PFSK-1 (cell line): ENCODE results near the gene XPR1.

Experiments
- REST ChIP-seq, 2 experiments: IDR thresholded peaks; 2 replicates each; pipeline versions ENCODE4 v1.6.1 to v1.8.0; 2011 to 2012; ENCODE audit warnings: low read depth in 2 of 2, low read length in 2 of 2, control low read depth in 1 of 2, inconsistent platforms in 1 of 2, mild to moderate bottlenecking in 1 of 2, moderate library complexity in 1 of 2; ENCODE audit not compliant: insufficient read depth in 1 of 2
- TAF1 ChIP-seq: IDR thresholded peaks from 2 replicates; pipeline ENCODE4 v1.6.1; 2012; ENCODE audit warnings: low read length, control low read depth, borderline replicate concordance; ENCODE audit not compliant: insufficient read depth

DNA sequence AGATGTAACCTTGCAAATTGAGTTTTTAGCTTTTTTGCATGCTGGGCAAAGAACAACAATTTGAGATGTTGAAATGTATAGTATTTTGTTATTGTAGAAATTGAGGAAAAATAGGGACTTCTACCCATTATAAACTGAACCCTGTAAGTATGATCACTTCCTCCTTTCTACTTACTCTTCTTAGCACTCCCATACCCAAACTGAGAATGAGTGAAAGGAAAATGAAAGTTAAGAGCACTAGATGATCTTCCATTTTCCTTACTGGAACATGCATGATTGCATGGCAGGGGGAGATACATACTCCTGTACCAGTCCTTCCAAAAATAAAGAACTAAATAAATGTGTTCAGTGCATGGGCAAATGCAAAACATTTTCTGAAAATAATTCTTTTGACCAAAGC, 173.5 kb downstream of the XPR1 start:
- no peak for TF ChIP-seq REST (IDR thresholded peaks at IDR 0.05; ENCODE audit: insufficient read depth in 1 of 2, low read depth in 2 of 2, low read length in 2 of 2)
- no peak for TF ChIP-seq TAF1
